Measurements from ENCODE around the gene FYB1. TPM values are rescaled to one million over a fixed set of nuclear protein-coding genes. Genes with fewer than 3 reads are reported as not detected.

Gene FYB1
- total RNA-seq, 1 donor from 2014 or later, result not detected

DNA sequence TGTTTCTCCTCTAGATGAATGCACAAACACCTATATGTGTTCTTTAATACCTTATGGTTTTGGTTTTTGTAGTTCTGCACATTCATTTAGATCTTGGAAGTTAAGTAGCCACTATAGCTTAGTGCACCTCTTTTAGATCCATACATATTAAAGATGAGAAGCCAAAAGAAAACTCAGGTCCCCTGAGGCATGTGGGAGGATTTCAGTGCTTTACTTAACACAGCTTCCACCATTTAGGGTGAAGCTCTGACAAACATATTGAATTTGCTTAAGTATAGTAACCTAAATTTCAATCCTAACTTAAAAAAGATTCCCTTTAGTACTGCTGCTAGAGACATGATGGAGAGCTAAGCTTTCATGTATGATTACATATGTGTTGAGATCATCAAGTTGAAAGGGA, 119.5 kb downstream of the FYB1 start:
- no peak for DNase-seq (ENCODE audit: extremely low read depth, low read depth, low spot score)

DNA sequence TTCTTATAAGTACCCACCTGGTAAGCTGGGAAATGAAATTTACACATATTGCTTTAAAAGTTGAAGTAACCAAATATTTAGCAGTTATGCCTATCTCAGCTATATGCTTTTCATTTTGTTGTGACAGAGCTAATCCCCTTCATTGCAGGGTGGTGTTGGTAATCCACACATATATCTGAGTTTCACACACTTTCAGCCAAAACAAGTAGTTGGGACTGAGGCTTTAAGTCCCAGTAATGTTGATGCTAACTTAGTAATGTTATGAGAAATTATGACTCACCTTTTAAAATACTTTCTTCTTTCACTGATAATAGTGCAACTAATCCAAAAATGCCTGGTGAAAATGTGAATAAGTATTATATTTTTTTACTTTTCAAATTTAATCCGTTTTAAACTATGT, 126.0 kb downstream of the FYB1 start:
- DNase-seq (ENCODE audit: extremely low read depth, low read depth, low spot score), result no peak

DNA sequence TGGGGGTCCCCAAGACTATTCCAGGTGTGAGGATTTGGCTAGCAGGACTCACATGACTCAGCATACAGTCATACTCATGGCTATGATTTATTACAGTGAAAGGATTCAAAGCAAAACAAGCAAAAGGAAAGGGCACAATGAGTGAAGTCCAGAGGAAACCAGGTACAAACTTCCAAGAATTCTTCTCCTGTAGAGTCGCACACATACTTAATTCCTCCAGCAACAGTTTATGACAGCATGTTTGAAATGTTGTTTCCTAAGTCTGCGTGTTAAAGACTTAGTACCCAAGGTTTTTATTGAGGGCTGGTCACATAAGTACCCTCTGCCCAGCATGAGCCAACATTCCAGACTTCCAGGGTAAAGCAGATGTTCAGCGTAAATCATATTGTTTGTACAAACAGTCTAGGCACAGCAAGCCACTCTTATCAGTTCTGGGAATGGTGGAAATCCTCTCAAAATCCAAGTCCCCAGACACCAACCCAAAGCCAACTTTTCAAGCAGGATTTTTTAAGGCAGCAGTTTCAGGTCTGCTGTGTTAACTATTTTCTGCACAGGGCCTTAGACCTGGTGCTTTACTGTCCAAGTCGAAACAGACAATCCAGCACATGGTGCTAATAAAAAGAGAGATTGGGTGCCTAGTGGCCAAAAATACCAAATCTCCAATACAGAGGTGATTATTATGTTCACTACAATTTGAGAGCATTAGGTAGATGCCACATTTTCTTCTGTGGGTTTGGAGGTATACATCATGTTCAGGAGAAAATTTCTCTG, 126.6 kb downstream of the FYB1 start:
- no peak for DNase-seq (ENCODE audit: extremely low read depth, low read depth, low spot score)

GRCh38 chr5:39091940-39092580, 127.3 kb downstream of the FYB1 start:
- DNase-seq (ENCODE audit: extremely low read depth, low read depth, low spot score), result no peak

DNA sequence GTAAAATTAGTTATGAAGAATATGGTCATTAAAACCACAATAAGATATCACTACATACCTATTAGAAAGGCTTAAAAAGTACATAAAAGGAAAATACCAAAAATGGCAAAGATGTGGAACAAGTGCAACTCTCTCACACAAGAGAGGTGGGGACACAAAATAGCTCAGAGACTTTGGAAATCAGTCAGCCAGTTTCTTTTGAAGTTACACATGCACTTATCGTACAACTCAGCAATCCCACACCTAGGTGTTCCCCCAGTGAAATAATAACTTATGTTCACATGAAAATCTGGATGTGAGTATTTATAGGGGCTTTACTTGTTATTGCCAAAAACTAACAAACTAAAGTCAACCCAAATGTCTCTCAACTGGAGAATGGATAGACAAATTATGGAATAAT, 135.4 kb downstream of the FYB1 start:
- no peak for DNase-seq (ENCODE audit: extremely low read depth, low read depth, low spot score)

GRCh38 chr5:39082995-39083394, 136.4 kb downstream of the FYB1 start:
- DNase-seq (ENCODE audit: extremely low read depth, low read depth, low spot score), result no peak

DNA sequence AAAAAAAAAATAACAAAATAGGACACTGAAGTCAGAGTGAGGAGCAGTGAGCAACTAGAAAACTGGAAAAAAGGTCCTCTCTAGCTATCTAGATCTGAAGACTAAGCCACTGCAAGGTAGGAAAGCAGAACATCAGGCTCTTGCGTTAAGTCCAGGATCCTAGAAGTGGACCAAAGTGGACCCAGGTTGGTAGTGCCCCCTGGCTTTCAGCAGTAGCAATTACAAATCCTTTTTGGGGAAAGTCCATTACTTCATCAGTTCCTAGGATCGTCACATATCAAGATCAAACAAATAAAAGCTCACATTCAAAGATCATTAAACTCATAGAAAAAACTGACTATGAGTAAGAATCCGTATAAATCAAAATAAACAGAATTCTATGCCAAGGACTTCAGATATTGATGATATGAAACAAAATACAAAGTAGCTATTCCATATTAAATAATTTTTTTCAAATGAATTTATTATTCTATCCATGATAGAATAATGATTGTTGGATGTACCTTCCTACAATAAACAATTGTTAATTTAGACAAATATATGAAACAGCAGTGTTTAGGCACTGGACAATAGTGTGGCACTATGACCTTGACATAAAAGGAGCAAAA, 138.7 kb downstream of the FYB1 start:
- no peak for DNase-seq (ENCODE audit: extremely low read depth, low read depth, low spot score)

DNA sequence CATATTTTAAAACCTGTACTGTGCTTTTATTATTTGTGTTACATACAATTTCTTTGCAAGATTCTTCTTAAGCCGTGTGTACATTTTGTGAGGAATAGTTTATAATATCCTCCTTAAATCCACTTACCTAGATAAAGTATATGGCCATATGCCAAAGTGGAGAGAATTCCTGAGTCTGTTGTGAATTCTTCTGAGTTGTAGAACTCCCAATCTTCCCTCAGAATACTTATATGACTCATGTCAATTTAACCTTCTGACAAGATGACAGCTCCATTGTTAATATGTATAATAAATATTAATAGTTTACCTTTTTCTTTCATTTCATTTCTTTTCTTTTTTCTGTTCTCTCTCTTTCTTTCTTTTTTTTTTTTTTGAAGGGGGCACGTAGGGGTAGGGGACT, 139.2 kb downstream of the FYB1 start:
- no peak for DNase-seq (ENCODE audit: extremely low read depth, low read depth, low spot score)

DNA sequence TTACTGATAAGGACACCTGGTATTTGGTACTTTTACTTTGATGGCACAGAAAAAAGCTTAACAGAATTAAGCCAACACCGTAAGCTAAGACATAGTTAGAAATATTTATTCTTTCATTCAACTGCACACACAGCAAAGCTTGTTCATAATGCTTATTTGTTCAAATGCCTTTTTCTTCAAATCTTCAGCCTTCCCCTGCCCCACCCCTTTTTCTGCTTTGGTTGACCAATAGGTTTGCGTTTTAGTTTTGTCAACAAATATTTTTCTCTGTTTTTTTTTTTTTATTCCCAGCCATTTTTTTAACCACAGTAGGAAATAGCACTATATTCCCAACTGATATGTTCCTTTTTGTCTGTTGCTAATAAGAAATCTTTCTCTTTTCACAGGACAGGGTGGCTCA, 140.2 kb downstream of the FYB1 start:
- DNase-seq (ENCODE audit: extremely low read depth, low read depth, low spot score), result no peak

GRCh38 chr5:39076757-39077728, 142.3 kb downstream of the FYB1 start:
- DNase-seq (ENCODE audit: extremely low read depth, low read depth, low spot score), result no peak

DNA sequence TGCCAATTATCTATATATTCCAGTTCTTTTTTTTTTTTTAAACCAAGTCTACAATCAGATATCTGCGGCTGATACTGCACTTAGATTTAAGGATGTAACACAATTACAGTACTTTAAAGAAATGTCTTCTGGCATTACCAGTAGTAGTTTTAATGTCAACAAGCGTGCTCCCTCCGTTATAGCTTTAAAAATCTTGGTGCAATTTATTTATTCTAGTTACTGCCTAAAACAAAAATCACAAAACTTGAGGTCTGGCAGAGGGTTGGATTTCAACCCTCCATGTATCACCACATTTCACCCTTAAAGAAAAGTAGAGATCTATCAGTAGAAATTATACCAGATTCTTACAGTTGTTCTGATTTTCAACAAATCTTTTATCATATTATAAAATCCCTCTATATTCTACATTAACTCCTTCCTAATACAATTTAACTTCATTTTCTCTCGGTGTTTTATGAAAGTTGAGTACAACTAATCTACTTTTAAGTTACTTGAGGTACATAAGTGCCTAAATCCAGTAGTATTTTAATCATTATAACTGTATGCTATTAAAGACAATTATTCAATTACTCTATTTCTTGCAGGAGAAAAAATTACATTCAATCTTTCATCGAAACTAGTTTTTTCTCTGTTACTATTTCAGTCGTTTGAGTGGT, 143.1 kb downstream of the FYB1 start:
- DNase-seq (ENCODE audit: extremely low read depth, low read depth, low spot score), result no peak

GRCh38 chr5:39074017-39074814, 145.1 kb downstream of the FYB1 start, which contains the start of gene RICTOR:
Gene RICTOR (minus strand): TSS chr5:39074399. CDS start chr5:39074377, 22 bp downstream.
- DNase-seq (ENCODE audit: extremely low read depth, low read depth, low spot score), result no peak

DNA sequence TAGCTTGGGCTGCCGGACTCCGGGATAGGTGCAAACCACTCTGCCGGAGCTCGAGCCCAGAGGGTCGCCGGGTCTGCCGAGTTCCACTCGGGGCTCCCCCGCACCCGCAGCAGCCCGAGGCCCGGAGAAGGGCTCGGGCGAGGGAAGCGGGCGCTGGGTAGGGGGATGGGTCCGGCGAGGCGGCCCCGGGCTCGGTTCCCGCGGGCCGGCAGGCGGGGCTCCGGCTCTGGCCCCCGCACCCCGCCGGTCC, 145.7 kb downstream of the FYB1 start:
- no peak for DNase-seq (ENCODE audit: extremely low read depth, low read depth, low spot score)

GRCh38 chr5:39072925-39073766, 146.2 kb downstream of the FYB1 start:
- DNase-seq (ENCODE audit: extremely low read depth, low read depth, low spot score), result no peak

GRCh38 chr5:39068099-39068498, 151.3 kb downstream of the FYB1 start:
- DNase-seq (ENCODE audit: extremely low read depth, low read depth, low spot score), result no peak

GRCh38 chr5:39064450-39064849, 154.9 kb downstream of the FYB1 start:
- no peak for DNase-seq (ENCODE audit: extremely low read depth, low read depth, low spot score)

GRCh38 chr5:39063037-39063436, 156.3 kb downstream of the FYB1 start:
- DNase-seq (ENCODE audit: extremely low read depth, low read depth, low spot score), result no peak

DNA sequence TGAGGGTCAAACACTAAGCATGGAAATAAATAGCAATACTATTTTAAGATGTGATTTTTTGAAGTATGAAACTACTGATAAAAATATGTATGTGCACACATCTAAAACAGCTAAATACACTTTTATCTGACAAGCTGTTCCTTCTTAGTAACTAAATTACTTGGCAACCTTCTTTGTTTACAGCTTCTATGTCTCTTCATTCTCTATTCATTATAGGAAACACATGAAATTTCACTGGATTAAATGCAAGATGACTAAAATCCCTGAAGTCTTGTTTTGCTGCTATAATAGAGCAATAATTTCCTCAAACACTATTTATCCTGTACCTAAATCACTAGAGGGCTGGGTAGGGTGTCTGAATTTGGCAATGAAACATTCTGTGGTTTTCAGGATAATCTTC, 156.8 kb downstream of the FYB1 start:
- no peak for DNase-seq (ENCODE audit: extremely low read depth, low read depth, low spot score)

DNA sequence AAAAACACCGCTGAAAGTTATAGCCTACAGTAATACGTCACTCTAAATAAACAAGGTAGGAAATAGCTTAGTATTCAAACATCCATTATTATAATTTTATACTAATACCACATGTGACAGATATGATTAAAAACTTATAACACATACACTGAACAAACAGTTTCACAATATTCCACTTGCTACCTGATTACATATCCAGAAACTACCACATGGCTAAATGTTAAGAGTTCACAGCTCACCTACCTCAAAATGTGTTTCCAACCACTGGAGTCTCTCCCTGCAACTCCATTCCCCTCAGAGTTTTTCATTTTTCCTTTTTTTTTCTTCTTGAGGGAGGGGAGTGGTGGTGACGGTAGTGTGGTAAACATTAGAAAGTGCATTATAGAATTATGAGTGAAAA, 157.3 kb downstream of the FYB1 start:
- DNase-seq (ENCODE audit: extremely low read depth, low read depth, low spot score), result no peak
